Measurements from ENCODE around the gene TAGLN.

Gene TAGLN

DNA sequence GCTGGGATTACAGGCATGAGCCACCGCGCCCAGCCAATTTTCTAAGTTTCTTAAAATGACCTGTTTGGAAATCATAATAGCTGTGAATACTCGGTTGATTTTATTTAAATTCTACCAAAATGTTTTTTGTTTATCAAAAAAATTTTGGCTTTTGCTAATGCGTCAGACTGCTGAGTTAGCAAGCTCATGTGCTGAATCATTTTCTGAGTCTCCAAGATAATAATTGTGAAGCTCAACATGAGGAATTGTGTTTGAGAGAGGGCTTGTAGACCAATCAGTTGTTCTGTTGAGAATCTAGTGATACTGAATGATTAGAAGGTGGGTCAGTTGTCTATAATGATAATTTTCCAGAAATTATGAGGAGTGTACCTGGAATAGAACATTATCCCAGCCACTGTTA lies 49.2 kb downstream of the TAGLN start:
- TF ChIP-seq, protein P1, sequence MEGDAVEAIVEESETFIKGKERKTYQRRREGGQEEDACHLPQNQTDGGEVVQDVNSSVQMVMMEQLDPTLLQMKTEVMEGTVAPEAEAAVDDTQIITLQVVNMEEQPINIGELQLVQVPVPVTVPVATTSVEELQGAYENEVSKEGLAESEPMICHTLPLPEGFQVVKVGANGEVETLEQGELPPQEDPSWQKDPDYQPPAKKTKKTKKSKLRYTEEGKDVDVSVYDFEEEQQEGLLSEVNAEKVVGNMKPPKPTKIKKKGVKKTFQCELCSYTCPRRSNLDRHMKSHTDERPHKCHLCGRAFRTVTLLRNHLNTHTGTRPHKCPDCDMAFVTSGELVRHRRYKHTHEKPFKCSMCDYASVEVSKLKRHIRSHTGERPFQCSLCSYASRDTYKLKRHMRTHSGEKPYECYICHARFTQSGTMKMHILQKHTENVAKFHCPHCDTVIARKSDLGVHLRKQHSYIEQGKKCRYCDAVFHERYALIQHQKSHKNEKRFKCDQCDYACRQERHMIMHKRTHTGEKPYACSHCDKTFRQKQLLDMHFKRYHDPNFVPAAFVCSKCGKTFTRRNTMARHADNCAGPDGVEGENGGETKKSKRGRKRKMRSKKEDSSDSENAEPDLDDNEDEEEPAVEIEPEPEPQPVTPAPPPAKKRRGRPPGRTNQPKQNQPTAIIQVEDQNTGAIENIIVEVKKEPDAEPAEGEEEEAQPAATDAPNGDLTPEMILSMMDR (IDR thresholded peaks at IDR 0.05; ENCODE audit: insufficient read depth, missing control alignments), result no peak
- FAIRE-seq (no peak), DNase-seq (ENCODE audit: insufficient read length, low spot score) (no peak)

DNA sequence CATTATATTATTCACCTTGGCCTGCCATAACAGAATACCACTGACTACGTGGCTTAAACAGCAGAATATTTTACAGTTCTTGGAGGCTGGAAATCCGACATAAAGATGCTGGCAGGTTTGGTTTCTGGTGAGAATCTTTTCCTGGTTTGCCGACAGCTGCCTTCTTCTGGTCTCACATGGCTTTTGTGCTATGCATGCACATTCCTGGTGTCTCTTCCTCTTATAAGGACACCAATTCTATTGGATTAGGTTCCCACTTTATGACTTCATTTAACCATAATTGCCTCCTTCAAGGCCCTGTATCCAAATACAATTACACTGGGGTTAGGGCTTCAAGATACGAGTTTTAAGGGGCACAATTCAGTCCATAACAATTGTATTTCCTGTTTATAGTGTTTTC lies 50.4 kb downstream of the TAGLN start:
- FAIRE-seq (no peak), DNase-seq (ENCODE audit: insufficient read length, low spot score) (no peak)
- TF ChIP-seq, protein P1 (IDR thresholded peaks at IDR 0.05; ENCODE audit: insufficient read depth, missing control alignments), result no peak

DNA sequence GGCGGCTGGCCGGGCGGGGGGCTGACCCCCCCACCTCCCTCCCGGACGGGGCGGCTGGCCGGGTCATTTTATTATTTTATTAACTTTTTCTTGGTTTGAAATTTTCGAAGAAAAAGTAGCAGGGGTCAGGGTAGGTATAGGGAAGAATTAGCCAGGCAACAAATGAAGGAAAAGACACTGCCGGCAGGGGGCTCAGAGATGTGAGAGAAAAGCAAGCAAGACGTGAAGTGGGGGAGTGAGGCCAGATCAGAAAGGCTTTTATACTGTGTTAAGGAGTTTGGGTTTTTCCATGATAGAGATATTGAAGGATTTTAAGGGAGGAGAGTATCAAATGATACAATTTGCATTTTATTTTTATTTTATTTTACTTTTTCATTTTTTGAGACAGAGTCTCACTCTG lies 52.3 kb downstream of the TAGLN start:
- no peak for FAIRE-seq
- TF ChIP-seq, protein P1 (IDR thresholded peaks at IDR 0.05; ENCODE audit: insufficient read depth, missing control alignments), result no peak

DNA sequence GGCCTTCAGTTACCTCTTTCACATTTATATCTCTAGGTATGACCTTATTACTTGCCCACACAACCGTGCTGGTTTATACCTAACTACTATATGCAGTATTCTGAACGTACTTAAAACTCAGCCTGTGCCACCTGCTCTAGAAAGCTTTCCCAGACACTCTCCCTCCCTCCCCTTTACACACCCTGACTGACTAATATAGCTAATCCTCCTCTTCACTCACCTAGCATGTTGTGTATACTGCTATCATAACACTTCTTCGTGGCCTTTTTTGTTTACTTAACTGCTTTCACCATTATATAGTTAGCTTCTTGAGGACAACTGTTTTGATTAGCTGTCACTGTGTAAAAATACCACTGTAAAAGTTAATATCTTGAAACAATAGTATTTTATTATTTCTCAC lies 56.8 kb downstream of the TAGLN start:
- TF ChIP-seq, protein P1 (IDR thresholded peaks at IDR 0.05; ENCODE audit: insufficient read depth, missing control alignments), result no peak
- DNase-seq (ENCODE audit: insufficient read length, low spot score) (no peak), FAIRE-seq (peak; percentile 16)

More for the DNA sequence above, 52.3 kb downstream of the TAGLN start:
- no peak for DNase-seq (ENCODE audit: insufficient read length, low spot score)

DNA sequence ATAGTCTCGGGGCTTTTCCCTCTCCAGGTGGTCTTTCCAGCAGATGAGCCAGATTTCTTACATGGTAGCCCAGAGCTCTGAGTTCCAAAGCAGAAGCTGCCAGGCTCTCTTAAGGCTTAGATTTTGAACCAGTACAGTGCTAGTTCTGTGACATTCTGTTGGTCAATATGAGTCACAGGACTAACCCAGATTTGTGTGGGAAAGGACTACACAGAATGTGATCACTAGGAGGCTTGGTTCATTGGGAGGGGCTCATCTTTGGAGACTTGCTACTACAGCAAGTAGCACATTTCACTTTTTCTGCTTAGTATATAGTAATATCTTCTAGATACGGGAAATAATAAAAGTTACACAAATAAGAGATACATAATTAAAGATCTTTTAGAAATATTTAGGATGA lies 57.4 kb downstream of the TAGLN start:
- FAIRE-seq (no peak), DNase-seq (ENCODE audit: insufficient read length, low spot score) (no peak)

More for the DNA sequence above, 57.4 kb downstream of the TAGLN start:
- TF ChIP-seq, protein P1 (IDR thresholded peaks at IDR 0.05; ENCODE audit: insufficient read depth, missing control alignments), result no peak

Data from D721Med (cell line).